CD14-positive monocyte (primary cell): ENCODE measurements around the gene MYRFL. TPM values are rescaled to one million over a fixed set of nuclear protein-coding genes. Genes with fewer than 3 reads are reported as not detected.

Source experiments
- DNase-seq, 3 donors: peaks; one replicate each; pipeline ENCODE4 v3.0.0-alpha.2; 2011 to 2022
- H2AFZ ChIP-seq: 2 replicates; pipeline ENCODE4 v1.6.0; 2012; ENCODE audit warnings: mild to moderate bottlenecking, low read depth, low read length, inconsistent platforms; ENCODE audit not compliant: insufficient read depth, poor library complexity, severe bottlenecking
- H3K27ac ChIP-seq, 2 donors: 1 replicate in 1 of 2; 2 replicates in 1 of 2; pipeline ENCODE4 v1.5.1; 2012 to 2013; ENCODE audit warnings: low read length in 2 of 2, control low read depth in 1 of 2, inconsistent platforms in 1 of 2, low read depth in 1 of 2, mild to moderate bottlenecking in 1 of 2
- H3K27me3 ChIP-seq, 2 donors: one replicate each; pipeline versions ENCODE4 v1.6.0 to v1.6.1; 2011 to 2013; ENCODE audit warnings: low read length in 2 of 2; ENCODE audit not compliant: control insufficient read depth in 2 of 2, insufficient read depth in 2 of 2
- H3K36me3 ChIP-seq, 2 donors: replicated peaks in 1 of 2; 1 replicate in 1 of 2; 2 replicates in 1 of 2; pipeline versions ENCODE4 v1.5.1 to v1.6.1; 2012 to 2013; ENCODE audit warnings: low read length in 2 of 2, control low read depth in 1 of 2, inconsistent platforms in 1 of 2, mild to moderate bottlenecking in 1 of 2; ENCODE audit not compliant: insufficient read depth in 2 of 2, control insufficient read depth in 1 of 2
- H3K4me1 ChIP-seq, 2 donors: 1 replicate in 1 of 2; 2 replicates in 1 of 2; pipeline versions ENCODE4 v1.5.1 to v1.6.1; 2012 to 2013; ENCODE audit warnings: low read length in 2 of 2, control low read depth in 1 of 2, inconsistent platforms in 1 of 2, mild to moderate bottlenecking in 1 of 2, moderate library complexity in 1 of 2; ENCODE audit not compliant: insufficient read depth in 2 of 2, control insufficient read depth in 1 of 2
- H3K4me2 ChIP-seq: replicated peaks from 2 replicates; pipeline ENCODE3; 2012; ENCODE audit warnings: low read length, moderate library complexity, mild to moderate bottlenecking; ENCODE audit not compliant: poor library complexity, severe bottlenecking; ENCODE audit errors: extremely low read depth
- H3K4me3 ChIP-seq, 3 experiments: fragments of 200-600 bp in 1 of 3; sonication (generic) in 1 of 3; replicated peaks in 1 of 3; 1 replicate in 2 of 3; 2 replicates in 1 of 3; pipeline ENCODE4 v1.5.1; 2011 to 2013; ENCODE audit warnings: low read length in 3 of 3, mild to moderate bottlenecking in 3 of 3, control low read depth in 2 of 3, low read depth in 2 of 3, inconsistent platforms in 1 of 3, moderate library complexity in 1 of 3
- H3K79me2 ChIP-seq: 2 replicates; pipeline ENCODE4 v1.6.0; 2012; ENCODE audit warnings: mild to moderate bottlenecking, control low read depth, inconsistent platforms, low read length, moderate library complexity; ENCODE audit not compliant: insufficient read depth
- H3K9ac ChIP-seq: 2 replicates; pipeline ENCODE4 v1.6.0; 2017; ENCODE audit warnings: low read length, mild to moderate bottlenecking; ENCODE audit not compliant: insufficient read depth, poor library complexity, severe bottlenecking
- H3K9me3 ChIP-seq, 2 donors: replicated peaks in 1 of 2; 1 replicate in 1 of 2; 2 replicates in 1 of 2; pipeline versions ENCODE4 v1.5.1 to v1.6.1; 2012 to 2013; ENCODE audit warnings: low read length in 2 of 2, control low read depth in 1 of 2; ENCODE audit not compliant: control insufficient read depth in 1 of 2, insufficient read depth in 1 of 2
- H4K20me1 ChIP-seq: 2 replicates; pipeline ENCODE4 v1.6.0; 2012; ENCODE audit warnings: mild to moderate bottlenecking, low read length, control low read depth, moderate library complexity; ENCODE audit not compliant: insufficient read depth
- H3K27ac Mint-ChIP-seq, 7 donors: one replicate each; pipeline ENCODE4 v1.8.0; 2020; ENCODE audit warnings: mild to moderate bottlenecking in 7 of 7, mixed read lengths in 7 of 7, moderate library complexity in 6 of 7, inconsistent platforms in 2 of 7
- H3K27me3 Mint-ChIP-seq, 3 donors: one replicate each; pipeline ENCODE4 v1.8.0; 2021 to 2022; ENCODE audit warnings: low read depth in 3 of 3, mild to moderate bottlenecking in 3 of 3, mixed read lengths in 3 of 3, moderate library complexity in 3 of 3, inconsistent platforms in 1 of 3
- H3K36me3 Mint-ChIP-seq, 2 donors: one replicate each; pipeline ENCODE4 v1.8.0; 2020; ENCODE audit warnings: mixed read lengths in 2 of 2, inconsistent platforms in 1 of 2, mild to moderate bottlenecking in 1 of 2
- H3K4me1 Mint-ChIP-seq: one replicate; pipeline ENCODE4 v1.8.0; 2020; ENCODE audit warnings: mild to moderate bottlenecking, mixed read lengths
- H3K4me3 Mint-ChIP-seq, 2 donors: one replicate each; pipeline ENCODE4 v1.8.0; 2020; ENCODE audit warnings: mild to moderate bottlenecking in 2 of 2, mixed read lengths in 2 of 2, moderate library complexity in 1 of 2
- H3K9me3 Mint-ChIP-seq, 7 donors: one replicate each; pipeline ENCODE4 v1.8.0; 2020 to 2022; ENCODE audit warnings: mixed read lengths in 7 of 7, mild to moderate bottlenecking in 6 of 7, moderate library complexity in 6 of 7, inconsistent platforms in 2 of 7
- WGBS: methylation state at CpG from one replicate; pipeline ENCODE4 v1.1.5; 2013; ENCODE audit warnings: missing lambda C conversion rate; ENCODE audit not compliant: insufficient coverage; 5-methylcytosine and 5-hydroxymethylcytosine counted together
- intact Hi-C, 2 donors: fragments of 100-400 bp; cut with micrococcal nuclease; formaldehyde crosslinking; loops; one replicate each; pipeline versions ENCODE4 v1.15.0 to v1.15.1; 2023
- polyA plus RNA-seq, 3 donors: library from polyadenylated mRNA; depleted of rRNA in 1 of 3; unstranded in 2 of 3; stranded (reverse) in 1 of 3; fragments of 300-500 nt in 2 of 3; fragments of >200 nt in 1 of 3; fragmentation: Illumina TruSeq in 2 of 3; gene quantifications; 1 replicate in 2 of 3; 2 replicates in 1 of 3; pipeline ENCODE4 v1.2.3, GENCODE V29; 2012 to 2021
- TF ChIP-seq, protein P1 (sequence below): fragments of 200-600 bp; IDR thresholded peaks from one replicate; pipeline ENCODE4 v1.8.0; 2022; ENCODE audit warnings: antibody characterized with exemption, mild to moderate bottlenecking

MYRFL gene
- polyA plus RNA-seq, 3 donors = not detected

GRCh38 chr12:69835081-69835480, 10.1 kb downstream of the MYRFL start:
- Mint-ChIP-seq H3K27ac (no peak overlapping the region), H3K9me3 (peaks cover 0 to 1% (median 0%) of the 10 kb centered on the region in 7 donors), H3K36me3 (no peaks in the 10 kb centered on the region), H3K27me3 (peaks cover 0 to 12% (median 8%) of the 10 kb centered on the region in 3 donors), H3K4me1 (no peaks in the 10 kb centered on the region), H3K4me3 (no peak overlapping the region)
- intact Hi-C loops = no loop called here
- H3K36me3 ChIP-seq = no peaks in the 10 kb centered on the region
- TF ChIP-seq, protein P1, sequence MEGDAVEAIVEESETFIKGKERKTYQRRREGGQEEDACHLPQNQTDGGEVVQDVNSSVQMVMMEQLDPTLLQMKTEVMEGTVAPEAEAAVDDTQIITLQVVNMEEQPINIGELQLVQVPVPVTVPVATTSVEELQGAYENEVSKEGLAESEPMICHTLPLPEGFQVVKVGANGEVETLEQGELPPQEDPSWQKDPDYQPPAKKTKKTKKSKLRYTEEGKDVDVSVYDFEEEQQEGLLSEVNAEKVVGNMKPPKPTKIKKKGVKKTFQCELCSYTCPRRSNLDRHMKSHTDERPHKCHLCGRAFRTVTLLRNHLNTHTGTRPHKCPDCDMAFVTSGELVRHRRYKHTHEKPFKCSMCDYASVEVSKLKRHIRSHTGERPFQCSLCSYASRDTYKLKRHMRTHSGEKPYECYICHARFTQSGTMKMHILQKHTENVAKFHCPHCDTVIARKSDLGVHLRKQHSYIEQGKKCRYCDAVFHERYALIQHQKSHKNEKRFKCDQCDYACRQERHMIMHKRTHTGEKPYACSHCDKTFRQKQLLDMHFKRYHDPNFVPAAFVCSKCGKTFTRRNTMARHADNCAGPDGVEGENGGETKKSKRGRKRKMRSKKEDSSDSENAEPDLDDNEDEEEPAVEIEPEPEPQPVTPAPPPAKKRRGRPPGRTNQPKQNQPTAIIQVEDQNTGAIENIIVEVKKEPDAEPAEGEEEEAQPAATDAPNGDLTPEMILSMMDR = no peak
- H3K79me2 ChIP-seq = no peaks in the 10 kb centered on the region
- H3K9me3 ChIP-seq = no peaks in the 10 kb centered on the region
- no peaks in the 10 kb centered on the region for H3K4me1 ChIP-seq
- DNase-seq = peak in 1 of 3 donors; percentile 31
- WGBS = no CpG with 5 or more reads among the region's 3 CpGs
- H3K9ac ChIP-seq = no peak overlapping the region
- no peak overlapping the region for H3K4me2 ChIP-seq
- no peak overlapping the region for H3K4me3 ChIP-seq
- no peaks in the 10 kb centered on the region for H3K27me3 ChIP-seq
- no peaks in the 10 kb centered on the region for H4K20me1 ChIP-seq
- no peak overlapping the region for H2AFZ ChIP-seq
- H3K27ac ChIP-seq = no peak overlapping the region

DNA sequence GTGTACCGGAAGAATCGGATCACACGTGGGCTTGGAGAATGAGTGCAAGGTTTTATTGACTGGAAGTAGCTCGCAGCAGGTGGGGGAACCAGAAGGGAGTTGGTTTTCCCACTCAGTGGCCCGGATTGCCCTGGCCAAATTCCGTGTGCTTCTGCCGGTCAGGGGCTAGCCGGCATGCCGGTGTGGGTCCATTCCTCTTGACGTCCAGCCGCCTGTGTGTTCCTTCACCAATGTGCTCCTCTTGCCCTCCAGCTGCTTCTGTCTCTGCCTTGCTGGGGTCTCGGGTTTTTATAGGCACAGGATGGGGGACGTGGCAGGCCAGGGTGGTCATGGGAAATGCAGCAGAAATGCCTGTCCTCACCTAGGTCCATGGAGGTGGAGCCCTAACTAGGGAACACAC, 11.0 kb downstream of the MYRFL start:
- no peaks in the 10 kb centered on the region for H3K79me2 ChIP-seq
- Mint-ChIP-seq H3K4me3 (no peak overlapping the region), H3K27me3 (peaks cover 0 to 17% (median 8%) of the 10 kb centered on the region in 3 donors), H3K4me1 (no peaks in the 10 kb centered on the region), H3K9me3 (peaks cover 0 to 1% (median 0%) of the 10 kb centered on the region in 7 donors), H3K36me3 (no peaks in the 10 kb centered on the region), H3K27ac (no peak overlapping the region)
- H4K20me1 ChIP-seq = no peaks in the 10 kb centered on the region
- no peak overlapping the region for H3K27ac ChIP-seq
- intact Hi-C loops = no loop called here
- H3K36me3 ChIP-seq = no peaks in the 10 kb centered on the region
- no peak overlapping the region for H3K4me2 ChIP-seq
- 100% methylated on average over 9 of the region's 13 CpGs for WGBS
- DNase-seq = no peak
- no peaks in the 10 kb centered on the region for H3K27me3 ChIP-seq
- TF ChIP-seq, protein P1 = no peak
- H3K9ac ChIP-seq = no peak overlapping the region
- no peak overlapping the region for H3K4me3 ChIP-seq
- no peaks in the 10 kb centered on the region for H3K9me3 ChIP-seq
- no peaks in the 10 kb centered on the region for H3K4me1 ChIP-seq
- no peak overlapping the region for H2AFZ ChIP-seq
